CD4-positive, alpha-beta T cell (primary cell): ENCODE results near the gene AGBL1. TPM values are rescaled to one million over a fixed set of nuclear protein-coding genes. Genes with fewer than 3 reads are reported as not detected.

Experiments used
- ATAC-seq: fragments of 200-7000 bp; cut with Tn5 transposase; one replicate; pipeline ENCODE4 v1.10.0; 2022; ENCODE audit warnings: mild to moderate bottlenecking; ENCODE audit not compliant: poor library complexity
- CTCF ChIA-PET: fragments of 350-600 bp; sonication (Branson Sonifier 250); formaldehyde crosslinking; loops from one replicate; lab custom pipeline; 2021; ENCODE audit warnings: antibody characterized with exemption, inconsistent platforms; lab: Charles Lee
- POLR2A ChIA-PET: fragments of 350-600 bp; sonication (Branson Sonifier 250); formaldehyde crosslinking; loops from one replicate; lab custom pipeline; 2021; ENCODE audit warnings: antibody characterized with exemption, inconsistent platforms; lab: Charles Lee
- DNase-seq, 14 experiments: peaks; one replicate each; pipeline ENCODE4 v3.0.0-alpha.2; 2013 to 2020; ENCODE audit warnings: mixed read lengths in 2 of 14
- H3K27ac ChIP-seq, 2 donors: one replicate each; pipeline versions ENCODE4 v1.5.1 to v1.7.0; 2013; ENCODE audit warnings: low read length in 2 of 2, low read depth in 1 of 2, mild to moderate bottlenecking in 1 of 2
- H3K27me3 ChIP-seq, 2 experiments: 1 replicate in 1 of 2; 2 replicates in 1 of 2; pipeline versions ENCODE4 v1.6.1 to v1.7.0; 2013; ENCODE audit warnings: low read length in 2 of 2, control low read depth in 1 of 2, mild to moderate bottlenecking in 1 of 2, moderate library complexity in 1 of 2; ENCODE audit not compliant: insufficient read depth in 2 of 2, control insufficient read depth in 1 of 2
- H3K36me3 ChIP-seq: one replicate; pipeline ENCODE4 v1.6.1; 2013; ENCODE audit warnings: low read length, control low read depth; ENCODE audit not compliant: insufficient read depth
- H3K4me1 ChIP-seq: one replicate; pipeline ENCODE4 v1.6.1; 2013; ENCODE audit warnings: low read length, control low read depth; ENCODE audit not compliant: insufficient read depth
- H3K4me3 ChIP-seq: one replicate; pipeline ENCODE4 v1.5.1; 2013; ENCODE audit warnings: mild to moderate bottlenecking, low read length, moderate library complexity
- H3K9me3 ChIP-seq, 2 experiments: 1 replicate in 1 of 2; 2 replicates in 1 of 2; pipeline versions ENCODE4 v1.6.1 to v1.7.0; 2013; ENCODE audit warnings: low read length in 2 of 2, mild to moderate bottlenecking in 2 of 2, control low read depth in 1 of 2, moderate library complexity in 1 of 2; ENCODE audit not compliant: control insufficient read depth in 1 of 2, insufficient read depth in 1 of 2
- H3K27ac Mint-ChIP-seq: one replicate; pipeline ENCODE4 v1.8.0; 2020; ENCODE audit warnings: mixed read lengths
- H3K27me3 Mint-ChIP-seq: one replicate; pipeline ENCODE4 v1.8.0; 2021; ENCODE audit warnings: mixed read lengths
- H3K36me3 Mint-ChIP-seq: one replicate; pipeline ENCODE4 v1.8.0; 2021; ENCODE audit warnings: low read depth, mixed read lengths
- H3K4me1 Mint-ChIP-seq: one replicate; pipeline ENCODE4 v1.8.0; 2021; ENCODE audit warnings: low read depth, mixed read lengths
- H3K4me3 Mint-ChIP-seq: one replicate; pipeline ENCODE4 v1.8.0; 2020; ENCODE audit warnings: mild to moderate bottlenecking, mixed read lengths
- H3K9me3 Mint-ChIP-seq: one replicate; pipeline ENCODE4 v1.8.0; 2020; ENCODE audit warnings: mixed read lengths
- CTCF ChIP-seq: fragments of 200-600 bp; IDR thresholded peaks from one replicate; pipeline ENCODE4 v1.8.0; 2022; ENCODE audit warnings: antibody characterized with exemption, mild to moderate bottlenecking
- intact Hi-C, 2 experiments: fragments of 100-400 bp; cut with DNase I in 1 of 2; cut with micrococcal nuclease in 1 of 2; formaldehyde crosslinking; loops; one replicate each; pipeline versions ENCODE4 v1.15.1 to v1.9.0; 2023 to 2025; cut with DNase I, micrococcal nuclease
- total RNA-seq, 174 experiments: library from RNA in 2 of 174; stranded (reverse) in 2 of 174; gene quantifications; one replicate each; pipeline ENCODE4 v1.2.3 and lab custom pipeline; 2021 to 2026

The AGBL1 gene
- total RNA-seq, 2 experiments from 2014 or later = not detected

DNA sequence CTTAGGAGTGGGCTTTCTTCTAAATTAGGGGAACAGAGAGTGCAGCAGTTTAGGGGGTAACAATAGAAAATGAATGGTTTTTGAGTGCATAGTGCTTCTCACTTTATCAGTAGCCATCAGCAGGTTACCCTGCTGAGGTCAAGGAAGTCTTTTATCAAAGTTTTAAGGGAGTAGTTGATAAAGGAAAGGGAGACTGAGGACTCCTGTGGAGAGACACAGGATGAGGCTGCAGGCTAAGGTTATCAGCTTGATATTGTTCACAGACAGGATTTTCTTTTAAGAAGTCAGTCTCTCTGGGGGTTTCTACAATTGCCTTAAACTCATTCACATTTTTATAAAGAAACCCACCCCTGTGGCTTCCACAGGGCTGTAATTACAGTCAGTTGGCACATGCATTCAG is 205.0 kb downstream of the AGBL1 start:
- no peak for TF ChIP-seq CTCF
- Histone ChIP-seq H3K4me3 (no peak overlapping the region), H3K27me3 (no peaks in the 10 kb centered on the region), H3K36me3 (no peaks in the 10 kb centered on the region), H3K9me3 (no peaks in the 10 kb centered on the region), H3K4me1 (no peaks in the 10 kb centered on the region), H3K27ac (no peak overlapping the region)
- Mint-ChIP-seq H3K4me3 (no peak overlapping the region), H3K9me3 (no peaks in the 10 kb centered on the region), H3K27me3 (no peaks in the 10 kb centered on the region), H3K36me3 (no peaks in the 10 kb centered on the region), H3K4me1 (no peaks in the 10 kb centered on the region), H3K27ac (no peak overlapping the region)
- ChIA-PET CTCF (no interaction called here), POLR2A (no interaction called here)
- ATAC-seq (no peak), DNase-seq (no peak)
- intact Hi-C loops = no loop called here

GRCh38 chr15:86295511-86295910 is 215.8 kb downstream of the AGBL1 start:
- H3K4me1 Mint-ChIP-seq = no peaks in the 10 kb centered on the region
- intact Hi-C loops = no loop called here
- H3K36me3 ChIP-seq = no peaks in the 10 kb centered on the region
- TF ChIP-seq CTCF = no peak
- no peaks in the 10 kb centered on the region for H3K4me1 ChIP-seq
- ChIA-PET POLR2A (no interaction called here), CTCF (no interaction called here)
- H3K4me3 ChIP-seq = no peak overlapping the region
- no peak overlapping the region for H3K4me3 Mint-ChIP-seq
- ATAC-seq (no peak), DNase-seq (no peak)
- H3K9me3 ChIP-seq = no peaks in the 10 kb centered on the region
- peaks cover 35% of the 10 kb centered on the region for H3K27me3 Mint-ChIP-seq
- no peak overlapping the region for H3K27ac ChIP-seq
- peaks cover 5% of the 10 kb centered on the region for H3K9me3 Mint-ChIP-seq
- H3K36me3 Mint-ChIP-seq = no peaks in the 10 kb centered on the region
- peaks cover 0 to 4% of the 10 kb centered on the region in 2 experiments for H3K27me3 ChIP-seq
- H3K27ac Mint-ChIP-seq = no peak overlapping the region

GRCh38 chr15:86296769-86297168 is 217.1 kb downstream of the AGBL1 start:
- intact Hi-C loops = no loop called here
- ChIA-PET CTCF (no interaction called here), POLR2A (no interaction called here)
- Mint-ChIP-seq H3K4me3 (no peak overlapping the region), H3K9me3 (no peaks in the 10 kb centered on the region), H3K36me3 (no peaks in the 10 kb centered on the region), H3K27me3 (peaks cover 28% of the 10 kb centered on the region), H3K4me1 (no peaks in the 10 kb centered on the region), H3K27ac (no peak overlapping the region)
- Histone ChIP-seq H3K27ac (no peak overlapping the region), H3K27me3 (peaks cover 0 to 4% of the 10 kb centered on the region in 2 experiments), H3K4me1 (no peaks in the 10 kb centered on the region), H3K4me3 (no peak overlapping the region), H3K9me3 (no peaks in the 10 kb centered on the region), H3K36me3 (no peaks in the 10 kb centered on the region)
- no peak for TF ChIP-seq CTCF
- DNase-seq = no peak
- ATAC-seq = no peak
